WI38 (cell line): ENCODE results near the gene KRT78.

Source experiments
- H3K4me3 ChIP-seq: 2 replicates; pipeline ENCODE4 v1.5.1; 2011; ENCODE audit warnings: low read depth, mild to moderate bottlenecking, control low read depth, low read length
- TF ChIP-seq, protein P1 (sequence below): IDR thresholded peaks from 2 replicates; pipeline ENCODE4 v1.5.1; 2012; ENCODE audit warnings: low read depth, mild to moderate bottlenecking, control low read depth, low read length

The KRT78 gene

DNA sequence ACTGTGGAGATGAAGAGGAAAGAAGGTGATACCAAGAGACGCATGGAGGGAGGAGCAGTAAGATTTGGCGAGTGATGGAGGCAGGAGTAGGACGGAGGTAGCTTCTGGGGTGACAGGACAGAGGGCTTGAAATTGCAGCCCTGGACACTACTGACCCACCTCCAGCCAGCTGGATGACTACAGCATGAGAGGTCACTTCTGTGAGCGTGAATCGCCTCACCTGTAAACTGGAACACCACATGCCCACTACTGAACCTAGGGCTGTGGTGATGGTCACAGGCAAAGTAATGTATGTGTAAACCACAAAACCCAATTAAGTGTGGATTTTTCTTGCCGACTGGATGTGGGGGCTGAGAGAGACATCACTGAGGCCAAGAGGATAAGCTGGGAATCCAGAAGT lies 28.3 kb downstream of the KRT78 start:
- TF ChIP-seq, protein P1, sequence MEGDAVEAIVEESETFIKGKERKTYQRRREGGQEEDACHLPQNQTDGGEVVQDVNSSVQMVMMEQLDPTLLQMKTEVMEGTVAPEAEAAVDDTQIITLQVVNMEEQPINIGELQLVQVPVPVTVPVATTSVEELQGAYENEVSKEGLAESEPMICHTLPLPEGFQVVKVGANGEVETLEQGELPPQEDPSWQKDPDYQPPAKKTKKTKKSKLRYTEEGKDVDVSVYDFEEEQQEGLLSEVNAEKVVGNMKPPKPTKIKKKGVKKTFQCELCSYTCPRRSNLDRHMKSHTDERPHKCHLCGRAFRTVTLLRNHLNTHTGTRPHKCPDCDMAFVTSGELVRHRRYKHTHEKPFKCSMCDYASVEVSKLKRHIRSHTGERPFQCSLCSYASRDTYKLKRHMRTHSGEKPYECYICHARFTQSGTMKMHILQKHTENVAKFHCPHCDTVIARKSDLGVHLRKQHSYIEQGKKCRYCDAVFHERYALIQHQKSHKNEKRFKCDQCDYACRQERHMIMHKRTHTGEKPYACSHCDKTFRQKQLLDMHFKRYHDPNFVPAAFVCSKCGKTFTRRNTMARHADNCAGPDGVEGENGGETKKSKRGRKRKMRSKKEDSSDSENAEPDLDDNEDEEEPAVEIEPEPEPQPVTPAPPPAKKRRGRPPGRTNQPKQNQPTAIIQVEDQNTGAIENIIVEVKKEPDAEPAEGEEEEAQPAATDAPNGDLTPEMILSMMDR = no peak
- no peak overlapping the region for H3K4me3 ChIP-seq

DNA sequence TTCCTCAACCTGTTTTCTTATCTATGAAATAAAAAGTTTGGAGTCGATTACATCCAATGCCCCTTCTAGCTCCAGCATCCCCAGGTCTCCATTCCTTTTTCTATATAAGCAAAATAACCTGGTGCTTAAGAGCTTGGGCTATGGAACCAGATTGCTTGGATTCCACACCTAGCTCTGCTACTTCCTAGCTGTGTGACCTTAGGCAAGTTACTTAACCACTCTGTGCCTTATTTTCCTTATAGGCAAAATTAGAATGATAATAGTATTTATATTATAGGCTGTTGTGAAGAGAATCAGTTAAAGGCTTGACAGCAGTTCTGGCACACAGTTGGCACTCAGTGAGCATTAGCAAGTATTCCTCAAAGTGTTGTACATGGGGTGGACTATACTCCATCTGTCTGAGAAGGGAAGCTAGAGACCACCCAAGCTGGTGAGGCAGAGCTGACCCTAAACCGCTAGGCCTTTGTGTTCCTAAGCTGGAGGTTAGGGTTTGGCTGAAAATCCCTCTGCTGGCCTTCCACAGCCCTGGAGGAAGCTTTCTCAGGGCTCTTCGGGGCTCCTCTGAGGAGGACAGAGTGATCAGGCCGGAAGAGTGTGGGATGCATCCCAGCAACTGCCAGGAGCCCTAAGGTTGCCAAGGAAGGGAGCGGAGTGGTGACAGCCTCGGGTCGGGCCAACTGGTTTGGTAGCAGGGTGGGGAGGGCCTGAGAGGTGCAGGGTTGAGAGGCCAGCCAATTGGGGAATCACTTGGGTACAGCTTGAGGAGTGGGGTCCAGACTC lies 28.9 kb downstream of the KRT78 start:
- H3K4me3 ChIP-seq = no peak overlapping the region
- TF ChIP-seq, protein P1 = no peak

DNA sequence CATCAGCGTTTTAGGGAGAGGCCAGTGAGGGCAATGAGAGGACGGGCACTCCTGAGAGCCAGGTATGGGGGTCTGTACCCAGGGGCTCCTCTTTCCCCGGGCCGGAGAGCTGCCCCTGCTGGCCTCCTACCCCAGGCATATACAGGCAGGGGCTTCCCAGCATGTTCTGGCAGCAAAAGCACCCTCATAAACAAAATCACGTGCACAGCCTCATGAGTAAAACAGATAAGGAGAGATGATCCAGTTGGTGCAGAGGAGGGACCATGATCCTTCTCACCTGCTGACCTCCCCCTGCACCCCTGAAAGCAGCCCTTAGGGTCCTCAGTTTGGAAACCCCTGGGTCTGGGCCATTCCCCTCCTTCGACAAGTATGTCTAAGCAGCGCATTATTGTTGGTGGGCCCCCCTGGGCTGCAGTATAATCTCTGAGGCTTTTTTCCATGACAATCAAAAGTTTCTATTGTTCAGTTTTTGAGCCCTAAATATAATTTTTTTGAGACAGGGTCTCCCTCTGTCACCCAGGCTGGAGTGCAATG lies 29.8 kb downstream of the KRT78 start:
- TF ChIP-seq, protein P1 = no peak
- no peak overlapping the region for H3K4me3 ChIP-seq

DNA sequence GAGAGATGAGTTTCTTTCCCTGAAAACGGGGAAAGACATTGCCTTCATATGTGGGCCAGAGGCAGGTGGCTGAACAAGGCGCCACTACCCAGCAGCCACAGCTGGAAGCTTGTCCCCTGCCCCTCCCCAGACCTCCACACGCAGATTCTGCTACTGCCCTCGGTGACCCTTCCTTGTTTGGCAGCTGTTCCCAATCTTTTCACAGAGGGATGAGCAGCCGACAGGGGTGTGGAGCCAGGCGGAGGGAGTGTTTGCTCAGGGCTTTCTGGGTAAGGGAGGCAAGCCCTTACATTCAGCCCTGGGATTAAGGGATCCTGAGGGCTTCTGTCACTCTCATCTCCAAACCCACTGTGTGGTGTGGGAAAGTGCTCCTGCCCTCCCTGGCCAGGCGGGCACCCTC lies 30.4 kb downstream of the KRT78 start:
- TF ChIP-seq, protein P1 = no peak
- no peak overlapping the region for H3K4me3 ChIP-seq

DNA sequence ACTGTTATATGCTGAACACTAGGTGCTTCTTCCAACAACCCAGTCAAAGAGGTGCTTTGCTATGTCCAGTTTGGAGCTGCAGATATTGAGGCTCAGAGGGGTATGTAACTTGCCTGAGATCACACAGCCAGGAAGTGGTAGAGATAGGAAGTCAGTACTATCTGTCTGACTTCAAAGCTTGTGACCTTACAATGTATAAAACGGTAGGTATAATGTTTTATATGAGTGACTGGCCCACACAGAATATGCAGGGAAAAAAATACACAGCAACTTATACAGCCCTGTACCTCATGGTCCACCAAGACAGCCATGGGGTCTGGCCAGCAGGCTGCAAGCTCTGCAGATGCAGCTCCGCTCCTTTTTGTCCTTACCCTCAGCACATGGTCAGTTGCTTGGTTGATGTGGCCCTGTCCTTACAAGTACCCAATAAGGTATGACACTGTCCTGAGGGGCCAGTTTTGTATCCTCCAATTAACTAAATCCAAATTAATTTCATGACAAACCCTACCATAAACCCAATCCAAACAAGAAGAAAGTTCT lies 31.0 kb downstream of the KRT78 start:
- TF ChIP-seq, protein P1 = no peak

DNA sequence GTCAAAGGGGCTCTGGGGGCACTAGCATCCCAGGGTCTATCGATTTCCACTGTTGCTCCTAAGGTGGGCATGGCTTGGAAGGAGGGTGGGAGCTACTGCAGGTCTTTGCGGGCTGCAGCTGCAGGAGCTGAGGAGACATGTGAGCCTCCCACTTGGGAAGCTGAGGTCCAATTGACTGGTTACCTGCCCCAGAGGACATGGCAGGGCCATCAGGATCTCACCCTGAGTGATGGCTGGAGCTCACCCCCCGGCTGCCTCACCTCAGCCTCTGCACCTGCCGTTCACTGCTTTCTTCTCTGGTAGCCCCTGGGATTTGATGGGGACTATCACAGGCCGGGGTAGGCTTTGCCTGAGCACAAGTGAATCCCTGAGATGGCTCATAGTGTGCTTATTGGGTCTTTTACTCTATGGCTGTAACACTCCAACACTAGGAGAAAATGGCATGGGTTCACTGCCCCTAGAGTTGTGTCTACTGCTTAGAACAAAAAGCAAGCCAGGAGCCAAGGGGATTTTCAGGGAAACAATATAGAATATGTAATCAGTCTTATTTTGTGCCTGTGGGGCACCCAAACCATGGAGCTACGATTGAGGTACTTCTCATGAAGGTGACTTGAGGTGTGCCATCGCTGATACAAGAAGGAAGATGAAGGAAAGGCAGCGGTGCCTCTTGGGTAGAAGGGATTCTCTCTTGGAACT lies 31.6 kb downstream of the KRT78 start:
- TF ChIP-seq, protein P1 = no peak
- H3K4me3 ChIP-seq = no peak overlapping the region

More for the DNA sequence above, 31.0 kb downstream of the KRT78 start:
- H3K4me3 ChIP-seq = no peak overlapping the region
